Measurements from ENCODE around the gene DLG2. TPM values are rescaled to one million over a fixed set of nuclear protein-coding genes. Genes with fewer than 3 reads are reported as not detected.

Gene DLG2
- total and polyA plus RNA-seq, 2 of the 8 experiments (the other 6 are each of a cell fraction or from before 2014, with no cell fraction given) = 1.7 to 14.3 TPM

DNA sequence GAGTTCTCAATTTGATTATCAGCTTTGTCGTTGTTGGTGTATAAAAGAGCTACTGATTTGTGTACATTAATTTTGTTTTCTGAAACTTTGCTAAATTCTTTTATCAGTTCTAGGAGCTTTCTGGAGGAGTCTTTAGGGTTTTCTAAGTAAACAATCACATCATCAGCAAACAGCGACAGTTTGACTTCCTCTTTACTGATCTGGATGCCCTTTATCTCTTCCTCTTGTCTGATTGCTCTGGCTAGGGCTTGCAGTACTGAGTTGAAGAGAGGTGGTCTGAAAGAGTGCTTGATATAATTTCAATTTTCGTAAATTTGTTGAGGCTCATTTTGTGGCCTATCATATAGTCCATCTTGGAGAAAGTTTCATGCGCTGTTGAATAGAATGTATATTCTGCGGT lies 213.0 kb downstream of the DLG2 start (continued):
- TF ChIP-seq SAP30 (IDR thresholded peaks at IDR 0.05; ENCODE audit: insufficient read depth, insufficient replicate concordance, low read length) = no peak
- TF ChIP-seq POU5F1 (IDR thresholded peaks at IDR 0.05; ENCODE audit: low read depth, low read length) = no peak
- no peak for TF ChIP-seq SIRT6 (IDR thresholded peaks at IDR 0.05; ENCODE audit: low read length)
- no peak for TF ChIP-seq CREB1 (IDR thresholded peaks at IDR 0.05)
- TF ChIP-seq CHD1 (IDR thresholded peaks at IDR 0.05; ENCODE audit: low read depth, low read length) = no peak
